ENCODE measurements around the gene PRR19.

- TF ChIP-seq EZH2phosphoT487 (IDR thresholded peaks at IDR 0.05; ENCODE audit: borderline replicate concordance) (no peak), CTCF (conservative IDR thresholded peaks at IDR 0.05; ENCODE audit: low read length) (no peak)
Observed at GRCh38 chr19:42327381-42327780, 25.4 kb downstream of the PRR19 start.
